Mammary epithelial cell (primary cell): ENCODE data around the gene UCP3.

Experiments
- EZH2 ChIP-seq: IDR thresholded peaks from 2 replicates; pipeline ENCODE4 v1.6.1; 2012; ENCODE audit warnings: low read length, inconsistent platforms, borderline replicate concordance
- TF ChIP-seq, protein P1 (sequence below), 2 donors: IDR thresholded peaks in 1 of 2; conservative IDR thresholded peaks in 1 of 2; 2 replicates each; pipeline ENCODE4 v1.5.1; 2011 to 2012; ENCODE audit warnings: inconsistent platforms in 2 of 2, low read length in 2 of 2, mild to moderate bottlenecking in 2 of 2, control low read depth in 1 of 2, low read depth in 1 of 2; ENCODE audit not compliant: insufficient read depth in 1 of 2; ENCODE audit errors: extremely low read depth in 1 of 2

DNA sequence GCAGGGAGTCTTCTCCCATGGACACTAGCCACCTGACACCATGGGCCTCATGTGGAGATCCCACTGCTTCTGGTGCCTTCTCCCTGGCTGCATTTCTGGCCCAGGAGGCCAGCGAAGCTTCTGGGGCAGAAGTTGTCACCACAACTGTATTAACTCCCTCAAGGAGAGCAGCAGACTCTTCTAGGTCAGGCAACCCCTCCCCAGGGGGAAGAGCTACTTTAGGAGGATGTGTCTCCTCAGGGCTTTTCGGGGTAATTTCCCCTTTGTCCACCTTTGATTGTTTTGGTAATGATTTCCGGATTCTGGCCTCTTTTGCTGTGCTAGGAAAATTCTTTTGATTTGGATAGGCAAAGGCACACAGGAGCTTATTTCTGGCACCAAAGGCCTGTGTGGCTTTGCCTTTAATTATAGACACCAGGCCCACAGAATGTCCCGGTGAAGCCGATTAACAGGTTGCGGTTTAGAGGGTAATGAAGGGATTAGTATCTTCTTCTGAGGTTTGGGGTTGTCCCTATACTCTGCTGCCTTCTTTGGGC is 17.3 kb downstream of the UCP3 start:
- TF ChIP-seq, protein P1, sequence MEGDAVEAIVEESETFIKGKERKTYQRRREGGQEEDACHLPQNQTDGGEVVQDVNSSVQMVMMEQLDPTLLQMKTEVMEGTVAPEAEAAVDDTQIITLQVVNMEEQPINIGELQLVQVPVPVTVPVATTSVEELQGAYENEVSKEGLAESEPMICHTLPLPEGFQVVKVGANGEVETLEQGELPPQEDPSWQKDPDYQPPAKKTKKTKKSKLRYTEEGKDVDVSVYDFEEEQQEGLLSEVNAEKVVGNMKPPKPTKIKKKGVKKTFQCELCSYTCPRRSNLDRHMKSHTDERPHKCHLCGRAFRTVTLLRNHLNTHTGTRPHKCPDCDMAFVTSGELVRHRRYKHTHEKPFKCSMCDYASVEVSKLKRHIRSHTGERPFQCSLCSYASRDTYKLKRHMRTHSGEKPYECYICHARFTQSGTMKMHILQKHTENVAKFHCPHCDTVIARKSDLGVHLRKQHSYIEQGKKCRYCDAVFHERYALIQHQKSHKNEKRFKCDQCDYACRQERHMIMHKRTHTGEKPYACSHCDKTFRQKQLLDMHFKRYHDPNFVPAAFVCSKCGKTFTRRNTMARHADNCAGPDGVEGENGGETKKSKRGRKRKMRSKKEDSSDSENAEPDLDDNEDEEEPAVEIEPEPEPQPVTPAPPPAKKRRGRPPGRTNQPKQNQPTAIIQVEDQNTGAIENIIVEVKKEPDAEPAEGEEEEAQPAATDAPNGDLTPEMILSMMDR (conservative IDR thresholded peaks at IDR 0.05 in 1 of 2, IDR thresholded peaks at IDR 0.05 in 1 of 2; ENCODE audit: extremely low read depth in 1 of 2, insufficient read depth in 1 of 2, low read depth in 1 of 2, low read length in 2 of 2), result no peak
- TF ChIP-seq EZH2, result no peak
